ENCODE measurements around the gene RNF187.

Gene RNF187

GRCh38 chr1:228542376-228542775 lies 55.2 kb downstream of the RNF187 start:
- intact Hi-C loops (cut with DNase I) = no loop called here
- no peak for DNase-seq

GRCh38 chr1:228542981-228543380 lies 55.8 kb downstream of the RNF187 start:
- intact Hi-C loops (cut with DNase I) = no loop called here
- no peak for DNase-seq

GRCh38 chr1:228543396-228543795 lies 56.2 kb downstream of the RNF187 start:
- DNase-seq = no peak
- intact Hi-C loops (cut with DNase I) = no loop called here

DNA sequence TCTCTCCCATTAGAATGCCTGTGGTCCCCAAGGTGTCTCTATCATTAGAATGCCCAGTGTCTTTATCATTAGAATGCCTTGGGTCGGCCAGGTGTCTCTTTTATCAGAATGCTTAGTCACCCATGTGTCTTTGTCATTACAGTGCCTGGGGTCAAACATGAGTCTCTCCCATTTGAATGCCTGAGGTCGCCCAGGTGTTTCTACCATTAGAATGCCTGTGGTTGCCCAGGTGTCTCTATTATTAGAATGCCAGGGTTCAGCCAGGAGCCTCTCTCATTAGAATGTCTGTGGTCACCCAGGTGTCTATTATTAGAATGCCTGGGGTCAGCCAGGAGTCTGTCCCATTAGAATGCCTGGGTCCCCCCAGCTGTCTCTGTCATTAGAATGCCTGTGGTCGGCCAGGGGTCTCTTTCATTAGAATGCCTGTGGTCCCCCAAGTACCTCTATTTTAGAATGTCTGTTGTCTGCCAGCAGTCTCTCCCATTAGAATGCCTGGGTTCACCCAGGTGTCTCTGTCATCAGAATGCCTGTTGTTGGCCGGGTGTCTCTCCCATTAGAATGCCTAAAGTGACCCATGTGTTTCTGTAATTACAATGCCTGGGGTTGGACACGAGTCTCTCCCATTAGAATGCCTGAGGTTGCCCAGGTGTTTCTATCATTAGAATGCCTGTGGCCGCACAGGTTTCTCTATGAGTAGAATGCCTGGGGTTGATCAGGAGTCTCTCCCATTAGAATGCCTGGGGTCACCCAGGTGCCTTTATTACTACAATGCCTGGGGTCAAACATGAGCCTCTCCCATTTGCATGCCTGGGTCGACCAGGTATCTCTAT lies 57.1 kb downstream of the RNF187 start:
- intact Hi-C loops (cut with DNase I) = no loop called here
- DNase-seq = no peak

DNA sequence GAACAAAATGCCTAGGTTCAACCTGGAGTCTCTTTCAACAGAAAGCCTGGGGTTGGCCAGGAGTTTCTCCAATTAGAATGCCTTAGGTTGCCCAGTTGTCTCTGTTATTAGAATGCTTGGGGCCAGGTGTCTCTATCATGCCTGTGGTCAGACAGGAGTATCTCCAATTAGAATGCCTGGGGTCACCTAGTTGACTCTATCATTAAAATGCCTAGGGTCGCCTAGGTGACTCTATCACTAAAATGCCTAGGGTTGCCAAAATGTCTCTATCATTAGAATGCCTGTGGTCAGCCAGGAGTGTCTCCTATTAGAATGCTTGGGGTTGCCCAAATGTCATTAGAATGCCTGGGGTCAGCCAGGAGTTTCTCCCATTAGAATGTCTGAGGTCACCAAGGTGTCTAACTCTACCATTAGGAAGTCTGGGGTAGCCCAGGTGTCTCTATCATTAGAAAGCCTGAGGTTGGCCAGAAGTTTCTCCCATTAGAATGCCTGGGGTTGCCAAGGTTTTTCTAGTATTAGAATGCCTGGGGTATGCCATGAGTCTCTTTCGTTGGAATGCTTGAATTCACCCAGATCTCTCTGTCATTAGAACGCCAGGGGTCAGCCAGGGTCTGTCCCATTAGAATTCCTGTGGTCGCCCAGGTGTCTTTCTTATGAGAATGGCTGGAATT lies 57.9 kb downstream of the RNF187 start:
- intact Hi-C loops (cut with DNase I) = no loop called here
- no peak for DNase-seq
